IMR-90 (cell line): ENCODE results near the gene RUNX1. TPM values are rescaled to one million over a fixed set of nuclear protein-coding genes. Genes with fewer than 3 reads are reported as not detected.

Experiments used
- ATAC-seq: fragments of 200-7000 bp; cut with Tn5 transposase; 2 replicates; pipeline ENCODE4 v1.9.1; 2020; ENCODE audit warnings: low read depth, mild to moderate bottlenecking, moderate library complexity
- BruUV-seq: library from RNA; stranded (reverse); fragments of 400-500 nt; replicated peaks from 2 replicates; lab custom pipeline; 2021; lab: Mats Ljungman, UMichigan
- CTCF ChIA-PET: fragments of 300-600 bp; formaldehyde crosslinking; extraction: SDS; loops from one replicate; lab custom pipeline; 2021; ENCODE audit warnings: antibody characterized with exemption; lab: Yijun Ruan, JAX
- POLR2A ChIA-PET: fragments of 300-600 bp; sonication (Branson Sonifier 250); formaldehyde crosslinking; loops from one replicate; lab custom pipeline; 2022; ENCODE audit warnings: antibody characterized with exemption; ENCODE audit not compliant: unreplicated experiment; lab: Charles Lee
- DNase-seq: peaks from one replicate; pipeline ENCODE4 v3.0.0; 2013
- H2AFZ ChIP-seq: replicated peaks from 2 replicates; pipeline ENCODE3; 2013; ENCODE audit warnings: low read length, mild to moderate bottlenecking; ENCODE audit not compliant: poor library complexity
- H2AK5ac ChIP-seq: 2 replicates; pipeline ENCODE4 v1.6.1; 2013; ENCODE audit warnings: low read depth, low read length, inconsistent platforms
- H2AK9ac ChIP-seq: replicated peaks from 2 replicates; pipeline ENCODE3; 2013; ENCODE audit warnings: mild to moderate bottlenecking, low read depth, low read length, moderate library complexity; ENCODE audit not compliant: poor library complexity
- H2BK120ac ChIP-seq: 2 replicates; pipeline ENCODE4 v1.6.1; 2013; ENCODE audit warnings: low read depth, low read length, inconsistent platforms
- H2BK15ac ChIP-seq: 3 replicates; pipeline ENCODE4 v1.6.1; 2013; ENCODE audit warnings: low read depth, low read length, inconsistent platforms
- H2BK20ac ChIP-seq: 2 replicates; pipeline ENCODE4 v1.6.1; 2013; ENCODE audit warnings: low read depth, mild to moderate bottlenecking, inconsistent platforms, low read length, moderate library complexity
- H2BK5ac ChIP-seq: 2 replicates; pipeline ENCODE4 v1.6.1; 2013; ENCODE audit warnings: mild to moderate bottlenecking, low read depth, low read length, inconsistent platforms; ENCODE audit not compliant: poor library complexity, severe bottlenecking
- H3K14ac ChIP-seq: replicated peaks from 2 replicates; pipeline ENCODE4 v1.6.1; 2013; ENCODE audit warnings: low read depth, low read length, inconsistent platforms
- H3K18ac ChIP-seq: 2 replicates; pipeline ENCODE4 v1.6.1; 2013; ENCODE audit warnings: low read depth, low read length, control low read depth
- H3K23ac ChIP-seq: 2 replicates; pipeline ENCODE4 v1.6.1; 2013; ENCODE audit warnings: low read depth, low read length, inconsistent platforms
- H3K27ac ChIP-seq: 2 replicates; pipeline ENCODE4 v1.5.1; 2013; ENCODE audit warnings: mild to moderate bottlenecking, control low read depth, low read length; ENCODE audit not compliant: insufficient read depth
- H3K27me3 ChIP-seq: 2 replicates; pipeline ENCODE4 v1.6.1; 2013; ENCODE audit warnings: low read length; ENCODE audit not compliant: control insufficient read depth, insufficient read depth
- H3K36me3 ChIP-seq: 2 replicates; pipeline ENCODE4 v1.6.1; 2013; ENCODE audit warnings: low read length, mixed read lengths; ENCODE audit not compliant: control insufficient read depth, insufficient read depth
- H3K4ac ChIP-seq: 2 replicates; pipeline ENCODE4 v1.6.1; 2013; ENCODE audit warnings: low read depth, low read length, inconsistent platforms
- H3K4me1 ChIP-seq: 2 replicates; pipeline ENCODE4 v1.6.1; 2013; ENCODE audit warnings: low read length, mixed read lengths; ENCODE audit not compliant: control insufficient read depth, insufficient read depth
- H3K4me2 ChIP-seq: 2 replicates; pipeline ENCODE4 v1.6.1; 2013; ENCODE audit warnings: low read depth, mild to moderate bottlenecking, control low read depth, low read length, moderate library complexity
- H3K4me3 ChIP-seq: 2 replicates; pipeline ENCODE4 v1.5.1; 2013; ENCODE audit warnings: low read depth, mild to moderate bottlenecking, control low read depth, low read length, moderate library complexity; ENCODE audit not compliant: insufficient read depth
- H3K56ac ChIP-seq: 2 replicates; pipeline ENCODE4 v1.6.1; 2013; ENCODE audit warnings: low read length, inconsistent platforms; ENCODE audit not compliant: insufficient read depth; ENCODE audit errors: extremely low read depth
- H3K79me1 ChIP-seq, 2 experiments: 2 replicates each; pipeline ENCODE4 v1.6.1; 2013; ENCODE audit warnings: low read length in 2 of 2, inconsistent platforms in 1 of 2, low read depth in 1 of 2
- H3K9ac ChIP-seq: 2 replicates; pipeline ENCODE4 v1.6.1; 2013; ENCODE audit warnings: low read depth, low read length, control low read depth
- H3K9me1 ChIP-seq: 2 replicates; pipeline ENCODE4 v1.6.1; 2013; ENCODE audit warnings: low read length, inconsistent platforms; ENCODE audit not compliant: insufficient read depth
- H3K9me3 ChIP-seq: 2 replicates; pipeline ENCODE4 v1.6.1; 2013; ENCODE audit warnings: low read length; ENCODE audit not compliant: control insufficient read depth, insufficient read depth
- H4K20me1 ChIP-seq: 2 replicates; pipeline ENCODE4 v1.6.1; 2013; ENCODE audit warnings: low read length, inconsistent platforms; ENCODE audit not compliant: insufficient read depth
- H4K5ac ChIP-seq: 2 replicates; pipeline ENCODE4 v1.6.1; 2013; ENCODE audit warnings: mild to moderate bottlenecking, low read depth, low read length, control low read depth
- H4K8ac ChIP-seq, 2 experiments: 2 replicates each; pipeline ENCODE4 v1.6.1; 2013; ENCODE audit warnings: low read depth in 2 of 2, low read length in 2 of 2, control low read depth in 1 of 2, inconsistent platforms in 1 of 2
- H4K91ac ChIP-seq: 2 replicates; pipeline ENCODE4 v1.6.1; 2013; ENCODE audit warnings: low read depth, low read length, inconsistent platforms; ENCODE audit not compliant: insufficient read depth
- BHLHE40 ChIP-seq: fragments of 150-350 bp; IDR thresholded peaks from 2 replicates; pipeline ENCODE4 v1.6.1; 2016; ENCODE audit warnings: mild to moderate bottlenecking, low read depth, low read length
- CEBPB ChIP-seq: IDR thresholded peaks from 2 replicates; pipeline ENCODE4 v1.6.1; 2012; ENCODE audit warnings: low read depth, low read length, improper control_type of control experiment
- CHD1 ChIP-seq: IDR thresholded peaks from 2 replicates; pipeline ENCODE4 v1.6.1; 2012; ENCODE audit warnings: low read depth, low read length, improper control_type of control experiment
- FOS ChIP-seq: fragments of 150-350 bp; IDR thresholded peaks from 2 replicates; pipeline ENCODE4 v1.6.1; 2016; ENCODE audit warnings: low read depth, low read length
- MXI1 ChIP-seq: IDR thresholded peaks from 2 replicates; pipeline ENCODE4 v1.6.1; 2012; ENCODE audit warnings: low read depth, mild to moderate bottlenecking, low read length, moderate library complexity, borderline replicate concordance
- POLR2A ChIP-seq: IDR thresholded peaks from 2 replicates; pipeline ENCODE4 v1.6.1; 2012; ENCODE audit warnings: mild to moderate bottlenecking, low read depth, low read length
- RCOR1 ChIP-seq: IDR thresholded peaks from 2 replicates; pipeline ENCODE4 v1.6.1; 2012; ENCODE audit warnings: mild to moderate bottlenecking, low read length, improper control_type of control experiment; ENCODE audit not compliant: insufficient replicate concordance
- RFX5 ChIP-seq: IDR thresholded peaks from 2 replicates; pipeline ENCODE4 v1.8.0; 2012; ENCODE audit warnings: low read depth, mild to moderate bottlenecking, low read length, moderate library complexity
- dilution Hi-C: fragments of 300-500 bp; cut with HindIII; formaldehyde crosslinking; loops from one replicate; pipeline ENCODE4 v1.14.3; 2018; ENCODE audit warnings: low sequenced_read_pairs; ENCODE audit not compliant: unreplicated experiment
- in situ Hi-C: fragments of 300-500 bp; cut with MboI; formaldehyde crosslinking; loops from 3 replicates; pipeline ENCODE4 v1.14.3; 2019; ENCODE audit warnings: low sequenced_read_pairs, inconsistent platforms, mixed read lengths
- intact Hi-C: fragments of 100-400 bp; cut with micrococcal nuclease; formaldehyde crosslinking; loops from 2 replicates; pipeline ENCODE4 v1.10.0; 2022
- polyA plus RNA-seq, 3 experiments: library from polyadenylated mRNA; depleted of rRNA; stranded (reverse); fragments of >200 nt; gene quantifications; 2 replicates each; pipeline ENCODE4 v1.2.3, GENCODE V29; 2012; ENCODE audit warnings: low replicate concordance in 1 of 3
- total RNA-seq: library from RNA; depleted of rRNA; stranded (reverse); fragments of >200 nt; gene quantifications from 2 replicates; pipeline ENCODE4 v1.2.3, GENCODE V29; 2012
- TF ChIP-seq, protein P1 (sequence below): fragments of 150-350 bp; IDR thresholded peaks from 2 replicates; pipeline ENCODE4 v1.6.1; 2016; ENCODE audit warnings: low read depth, mild to moderate bottlenecking, low read length, moderate library complexity, borderline replicate concordance

Gene RUNX1
- total and polyA plus RNA-seq, 2 of the 4 experiments (the other 2 are of a cell fraction) = 34.5 to 56.5 TPM

- no peak for TF ChIP-seq RCOR1
Observed at GRCh38 chr21:34907461-34908418, 141.4 kb downstream of the RUNX1 start (continued).

GRCh38 chr21:34906401-34906800, 142.7 kb downstream of the RUNX1 start:
- Histone ChIP-seq H3K36me3 (no peaks in the 10 kb centered on the region), H3K4me2 (no peak overlapping the region), H3K4ac (no peak overlapping the region), H2BK5ac (no peak overlapping the region), H3K4me1 (peaks cover 5% of the 10 kb centered on the region; the same call in 1 of the 2 replicates), H4K5ac (no peak overlapping the region), H2BK120ac (no peak overlapping the region), H2BK20ac (no peak overlapping the region), H3K9ac (no peak overlapping the region), H3K23ac (no peak overlapping the region), H3K56ac (no peak overlapping the region), H2AK9ac (no peak overlapping the region), H3K9me1 (peaks cover 3% of the 10 kb centered on the region; the same call in 1 of the 2 replicates), H3K27me3 (no peaks in the 10 kb centered on the region), H3K27ac (no peak overlapping the region), H3K14ac (no peak overlapping the region), H2AFZ (no peak overlapping the region), H3K9me3 (no peaks in the 10 kb centered on the region), H4K20me1 (no peaks in the 10 kb centered on the region), H2BK15ac (no peak overlapping the region), H2AK5ac (no peak overlapping the region), H3K18ac (no peak overlapping the region), H3K4me3 (no peak overlapping the region), H3K79me1 (no peaks in the 10 kb centered on the region; a peak in 1 of 4 replicates), H4K91ac (no peak overlapping the region), H4K8ac (no peak overlapping the region)
- DNase-seq (no peak), ATAC-seq (no peak)
- in situ Hi-C loops (no loop called here), intact Hi-C loops (no loop called here), dilution Hi-C loops (no loop called here)
- ChIA-PET POLR2A (no interaction called here), CTCF (no interaction called here)
- TF ChIP-seq POLR2A (no peak), RCOR1 (no peak), RFX5 (no peak), MXI1 (no peak), BHLHE40 (no peak), CHD1 (no peak), CEBPB (no peak), FOS (no peak)
- TF ChIP-seq, protein P1, sequence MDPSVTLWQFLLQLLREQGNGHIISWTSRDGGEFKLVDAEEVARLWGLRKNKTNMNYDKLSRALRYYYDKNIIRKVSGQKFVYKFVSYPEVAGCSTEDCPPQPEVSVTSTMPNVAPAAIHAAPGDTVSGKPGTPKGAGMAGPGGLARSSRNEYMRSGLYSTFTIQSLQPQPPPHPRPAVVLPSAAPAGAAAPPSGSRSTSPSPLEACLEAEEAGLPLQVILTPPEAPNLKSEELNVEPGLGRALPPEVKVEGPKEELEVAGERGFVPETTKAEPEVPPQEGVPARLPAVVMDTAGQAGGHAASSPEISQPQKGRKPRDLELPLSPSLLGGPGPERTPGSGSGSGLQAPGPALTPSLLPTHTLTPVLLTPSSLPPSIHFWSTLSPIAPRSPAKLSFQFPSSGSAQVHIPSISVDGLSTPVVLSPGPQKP = no peak
- BruUV-seq = no TSS peak
